C1 segment of cervical spinal cord (tissue), 14 donors: ENCODE measurements around the gene GGTLC1.
"Not testable (repeated sequence)": the region's sequence is repeated elsewhere in the genome, so short reads cannot be mapped to it uniquely, and the experiment has no call there.

Source experiments
- DNase-seq, 14 donors: peaks; one replicate each; lab custom pipeline; 2025; lab: John Stamatoyannopoulos, UW

Gene GGTLC1

DNA sequence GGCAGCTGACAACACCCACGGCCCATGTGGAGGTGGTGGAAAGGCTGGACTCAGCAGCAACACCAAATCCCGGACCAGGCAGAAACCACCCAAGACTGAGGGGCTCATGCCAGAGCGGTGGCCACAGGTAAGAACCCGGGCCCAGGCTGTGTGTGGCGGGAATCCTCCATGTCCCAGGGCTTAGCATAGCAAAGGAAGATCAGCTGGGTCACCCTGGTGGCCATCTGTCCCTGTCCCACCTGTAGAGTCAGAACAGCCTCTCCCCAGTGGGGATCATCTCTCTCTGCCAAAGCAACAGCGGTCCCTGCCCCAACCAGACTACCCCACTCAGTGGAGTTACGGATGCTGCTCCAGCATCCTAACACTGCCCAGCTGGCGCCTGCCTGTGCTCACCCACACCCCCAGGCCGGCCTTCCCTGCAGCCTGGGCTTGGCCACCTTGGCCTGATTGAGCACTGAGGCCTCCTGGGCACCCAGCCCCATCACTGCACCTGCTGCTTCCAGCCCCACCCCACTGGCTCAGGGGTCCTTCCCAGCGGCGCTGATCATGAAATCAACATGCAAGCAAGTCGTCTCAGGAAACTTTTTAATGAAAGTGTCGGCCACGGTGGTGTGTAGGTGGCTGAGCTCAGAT lies 5.5 kb upstream of the GGTLC1 start:
- DNase-seq: peak in 1 of 14 donors; percentile 42

DNA sequence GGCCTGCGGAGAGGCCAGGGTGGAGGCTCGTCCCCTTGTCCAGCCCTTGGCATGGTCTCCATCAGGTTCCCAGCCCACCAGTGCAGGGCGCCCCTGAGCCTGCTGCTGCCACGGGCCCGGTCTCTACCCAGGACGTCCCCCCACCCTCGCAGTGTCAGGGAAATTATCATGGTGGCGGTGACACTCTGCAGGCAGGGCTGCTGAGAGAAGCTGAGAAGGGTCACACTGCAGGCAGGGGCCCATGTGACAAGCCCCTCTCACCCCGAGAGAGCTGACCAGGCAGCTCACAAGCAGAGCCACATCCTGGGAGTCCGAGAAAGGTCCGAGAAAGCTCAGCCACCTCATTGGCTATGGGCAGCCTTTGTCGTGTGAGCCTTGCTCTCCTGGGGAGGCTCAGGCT lies 4.9 kb upstream of the GGTLC1 start:
- DNase-seq: not testable (repeated sequence)

DNA sequence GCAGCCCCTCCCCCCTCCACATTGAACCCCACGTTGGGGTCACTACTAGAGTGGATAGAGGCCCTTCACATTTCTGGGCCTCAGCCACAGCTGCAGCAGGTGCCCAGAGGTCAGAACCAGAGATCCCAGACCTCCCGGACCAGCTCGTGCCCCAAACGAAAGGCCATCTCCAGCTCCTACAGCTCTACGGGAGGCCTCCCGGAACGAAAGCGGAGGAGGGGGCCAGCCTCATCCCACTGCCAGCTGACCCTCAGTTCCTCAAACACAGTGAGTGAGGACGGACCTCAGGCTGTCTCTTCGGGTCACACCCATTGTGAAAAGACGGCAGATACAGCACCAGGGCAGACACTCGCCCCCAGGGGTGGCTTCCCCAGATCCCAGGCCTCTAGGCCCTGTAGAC lies 1.7 kb upstream of the GGTLC1 start:
- not testable (repeated sequence) for DNase-seq

DNA sequence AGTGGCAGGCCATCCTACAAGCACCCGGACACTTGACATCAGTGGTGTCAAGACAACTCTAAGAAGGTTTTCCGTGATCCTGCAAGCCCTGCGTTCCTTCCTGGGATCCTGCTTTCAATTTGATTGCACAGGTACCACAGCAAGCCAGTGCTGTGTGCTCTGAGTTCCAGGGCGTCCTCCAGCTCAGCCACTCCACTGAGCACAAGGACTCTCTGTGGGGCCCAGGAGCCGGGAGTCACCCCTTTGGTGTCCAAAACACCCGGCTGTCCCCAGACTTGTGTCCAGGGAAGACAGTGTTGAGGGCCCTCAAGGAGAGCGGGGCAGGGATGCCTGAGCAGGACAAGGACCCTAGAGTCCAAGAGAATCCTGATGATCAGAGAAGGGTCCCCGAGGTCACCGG lies 387 bp upstream of the GGTLC1 start:
- not testable (repeated sequence) for DNase-seq

DNA sequence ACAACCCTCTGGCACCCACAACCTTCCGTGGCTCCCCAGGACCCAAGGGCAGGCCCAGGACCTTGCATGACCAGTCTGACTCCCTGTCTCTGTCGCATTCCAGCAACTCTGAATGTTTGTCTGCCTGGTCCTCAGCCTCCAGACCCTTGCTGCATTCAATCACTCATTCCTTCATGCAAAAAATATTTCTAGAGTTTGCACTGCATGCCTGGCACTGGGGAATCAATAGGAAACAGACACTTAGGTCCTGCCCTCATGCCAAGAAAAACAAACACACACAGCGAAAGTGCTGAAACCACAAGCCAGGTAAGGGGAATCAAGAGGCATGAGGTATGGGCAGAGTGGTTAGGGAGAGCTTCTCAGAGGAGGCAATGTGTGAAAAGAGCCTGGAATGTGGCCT lies 1.9 kb downstream of the GGTLC1 start:
- not testable (repeated sequence) for DNase-seq

DNA sequence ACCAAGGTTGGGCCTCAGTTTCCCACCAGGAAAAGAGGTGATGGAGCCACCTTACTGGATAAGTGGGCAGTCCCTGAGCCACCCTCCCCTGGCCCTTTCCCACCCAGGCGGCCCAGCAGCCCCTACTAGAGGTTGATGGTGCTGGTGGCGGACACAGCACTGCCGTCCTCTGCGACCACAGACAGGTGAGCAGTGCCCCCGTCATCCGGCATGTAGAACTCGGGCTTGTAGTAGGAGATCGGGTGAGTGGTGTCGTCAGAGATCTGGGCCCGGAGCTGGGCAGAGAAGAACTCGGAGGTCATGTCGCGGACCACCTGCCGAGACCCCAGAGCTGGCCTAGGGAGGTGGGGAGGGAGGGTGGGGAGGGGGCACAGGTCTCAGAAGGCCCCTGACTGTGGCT lies 2.3 kb downstream of the GGTLC1 start:
- DNase-seq: not testable (repeated sequence)

DNA sequence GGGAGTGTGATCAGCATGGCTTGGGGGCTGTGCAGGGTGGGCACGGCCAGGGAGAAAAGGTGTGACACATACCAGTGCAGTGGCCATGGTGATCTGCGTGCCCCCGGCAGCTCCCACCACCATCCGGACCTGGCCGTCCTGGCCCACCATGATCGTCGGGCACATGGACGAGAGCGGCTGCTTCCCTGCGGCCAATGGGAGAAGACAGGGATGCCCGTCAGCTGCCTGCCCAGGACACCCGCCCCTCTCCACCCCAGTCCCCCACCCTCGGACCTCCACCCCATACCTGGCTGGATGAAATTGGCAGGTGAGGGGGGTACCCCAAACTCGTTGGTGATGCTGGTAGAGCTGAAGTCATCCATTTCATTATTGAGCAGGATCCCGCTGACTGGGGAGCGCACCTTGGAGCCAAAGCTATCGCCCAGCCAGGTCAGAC lies 2.8 kb downstream of the GGTLC1 start:
- not testable (repeated sequence) for DNase-seq

DNA sequence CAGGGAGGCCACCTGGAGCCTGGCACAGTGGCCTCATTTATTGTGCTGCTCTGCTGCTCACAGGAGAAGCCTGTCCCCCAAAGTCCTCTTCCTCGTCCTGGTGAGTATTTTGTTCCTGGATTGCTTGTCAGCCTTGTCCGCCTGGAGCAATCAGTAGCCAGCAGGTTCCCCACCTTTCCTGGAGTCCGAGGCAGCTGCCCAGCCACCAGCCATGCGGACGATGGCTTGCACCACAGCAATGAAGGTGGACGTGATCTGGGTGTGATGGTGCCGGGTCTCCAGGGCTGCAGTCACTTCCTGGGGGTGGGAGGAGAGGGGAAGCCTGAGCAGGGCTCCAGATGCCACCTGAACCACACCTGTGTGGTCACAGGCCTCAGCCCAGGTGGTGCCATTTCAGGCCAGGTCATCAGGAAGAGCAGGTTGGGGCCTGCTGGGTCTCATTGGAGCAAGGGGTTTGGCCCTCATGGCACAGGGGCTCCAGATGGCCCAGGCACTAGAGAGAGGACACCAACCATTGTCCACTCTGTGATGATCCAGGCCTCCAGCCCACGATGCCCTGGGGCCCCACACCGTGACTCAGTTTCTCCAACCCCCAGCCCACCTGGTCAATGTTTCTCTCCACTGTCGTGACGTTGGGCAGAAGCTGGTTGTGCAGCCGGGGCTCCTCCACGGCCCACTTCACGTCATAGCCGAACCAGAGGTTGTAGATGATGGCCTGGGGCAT lies 3.4 kb downstream of the GGTLC1 start:
- DNase-seq: not testable (repeated sequence)

DNA sequence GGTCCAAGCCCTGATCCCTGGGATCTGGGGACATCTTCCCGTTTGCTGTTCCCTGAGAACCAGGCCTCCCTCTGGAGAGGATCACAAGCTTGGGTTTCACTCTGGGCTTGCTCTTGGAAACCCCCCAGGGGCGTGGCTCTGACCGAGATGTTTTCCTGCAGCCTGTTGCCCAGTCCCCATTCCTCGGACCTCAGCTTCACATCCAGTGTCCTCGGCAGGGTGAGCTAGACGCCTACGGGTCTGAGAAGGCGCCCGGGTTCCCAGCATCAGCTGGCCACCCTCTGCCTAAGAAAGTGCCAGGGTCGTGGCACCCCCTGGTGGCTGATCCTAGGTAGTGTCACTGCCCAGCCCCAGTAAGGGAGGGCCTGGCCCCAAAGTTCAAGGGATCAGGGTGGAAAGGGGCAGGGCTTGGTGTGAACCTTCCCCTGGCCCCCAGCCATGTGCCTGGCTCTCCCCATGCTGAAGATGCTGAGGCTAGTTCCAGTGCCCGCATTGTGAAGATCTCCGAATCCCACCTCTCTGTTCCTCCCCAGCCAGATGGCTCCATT lies 4.0 kb downstream of the GGTLC1 start:
- DNase-seq: not testable (repeated sequence)

DNA sequence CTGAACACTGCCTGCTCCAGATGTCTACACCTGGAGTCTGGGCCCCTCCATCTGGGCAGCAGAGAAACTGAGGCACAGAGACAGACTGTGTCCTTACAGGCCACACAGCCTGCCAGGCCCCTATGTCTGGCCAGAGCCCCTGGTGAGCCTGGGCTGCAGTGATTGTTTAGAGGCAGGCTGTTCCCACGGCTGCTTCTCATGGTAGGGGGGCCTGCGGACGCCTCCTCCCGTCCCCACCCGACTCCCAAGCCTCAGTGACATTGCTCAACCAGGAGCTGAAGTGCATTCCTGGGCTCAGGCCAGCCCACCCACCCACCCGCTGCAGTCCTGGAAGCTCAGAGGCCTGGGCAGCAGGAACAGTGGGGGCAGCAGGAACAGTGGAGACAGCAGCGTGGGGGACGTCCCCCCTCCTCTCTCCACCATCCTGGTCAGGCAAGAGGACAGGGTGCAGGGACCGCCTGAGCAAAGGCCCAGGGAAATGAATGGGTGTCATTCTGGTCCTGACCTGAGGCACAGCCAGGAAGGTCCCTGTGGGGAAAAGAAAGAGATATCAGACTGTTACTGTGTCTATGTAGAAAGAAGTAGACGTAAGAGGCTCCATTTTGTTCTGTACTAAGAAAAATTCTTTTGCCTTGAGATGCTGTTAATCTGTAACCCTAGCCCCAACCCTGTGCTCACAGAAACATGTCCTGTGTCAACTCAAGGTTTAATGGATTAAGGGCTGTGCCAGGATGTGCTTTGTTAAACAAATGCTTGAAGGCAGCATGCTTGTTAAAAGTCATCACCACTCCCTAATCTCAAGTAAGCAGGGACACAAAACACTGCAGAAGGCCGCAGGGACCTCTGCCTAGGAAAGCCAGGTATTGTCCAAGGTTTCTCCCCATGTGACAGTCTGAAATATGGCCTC lies 6.2 kb downstream of the GGTLC1 start:
- DNase-seq: not testable (repeated sequence)

DNA sequence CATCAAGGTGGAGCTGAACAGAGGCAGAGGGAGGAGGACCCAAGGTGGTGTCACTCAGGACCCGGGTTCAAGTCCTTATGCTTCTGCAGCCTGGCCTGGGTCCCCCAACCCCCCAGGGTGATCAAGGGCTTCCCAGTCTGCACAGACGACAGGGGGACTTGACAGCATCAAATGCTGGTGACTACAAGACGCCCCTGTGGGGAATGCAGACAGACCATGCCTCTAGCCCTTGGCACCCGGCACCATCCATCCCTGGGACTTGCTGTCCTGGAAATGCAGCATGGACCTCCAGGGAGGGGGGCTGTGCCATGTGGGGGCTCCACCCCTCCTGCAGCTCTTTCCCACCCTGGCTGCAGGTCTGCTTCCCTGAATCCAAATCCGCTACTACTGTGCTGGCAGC lies 7.1 kb downstream of the GGTLC1 start:
- DNase-seq: not testable (repeated sequence)

DNA sequence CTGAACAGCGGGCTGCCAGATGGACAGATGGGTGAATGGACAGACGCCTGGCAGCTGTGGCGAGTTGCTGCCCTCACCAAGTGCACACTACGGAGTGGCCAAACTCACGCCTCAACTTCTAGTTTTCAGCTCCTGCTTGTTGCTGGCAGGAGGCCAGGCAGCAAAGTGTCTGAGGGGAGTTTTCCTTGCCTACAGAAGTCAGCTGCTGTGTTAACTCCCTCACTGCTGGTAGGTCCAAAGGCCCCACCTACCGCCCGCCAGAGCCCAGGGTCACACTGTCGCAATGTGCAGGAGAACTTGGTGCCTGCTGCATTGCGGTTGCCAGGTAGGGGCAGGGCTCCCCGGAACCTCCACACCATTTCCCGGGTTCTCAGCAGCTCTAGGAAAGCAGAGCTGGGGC lies 7.6 kb downstream of the GGTLC1 start:
- not testable (repeated sequence) for DNase-seq

DNA sequence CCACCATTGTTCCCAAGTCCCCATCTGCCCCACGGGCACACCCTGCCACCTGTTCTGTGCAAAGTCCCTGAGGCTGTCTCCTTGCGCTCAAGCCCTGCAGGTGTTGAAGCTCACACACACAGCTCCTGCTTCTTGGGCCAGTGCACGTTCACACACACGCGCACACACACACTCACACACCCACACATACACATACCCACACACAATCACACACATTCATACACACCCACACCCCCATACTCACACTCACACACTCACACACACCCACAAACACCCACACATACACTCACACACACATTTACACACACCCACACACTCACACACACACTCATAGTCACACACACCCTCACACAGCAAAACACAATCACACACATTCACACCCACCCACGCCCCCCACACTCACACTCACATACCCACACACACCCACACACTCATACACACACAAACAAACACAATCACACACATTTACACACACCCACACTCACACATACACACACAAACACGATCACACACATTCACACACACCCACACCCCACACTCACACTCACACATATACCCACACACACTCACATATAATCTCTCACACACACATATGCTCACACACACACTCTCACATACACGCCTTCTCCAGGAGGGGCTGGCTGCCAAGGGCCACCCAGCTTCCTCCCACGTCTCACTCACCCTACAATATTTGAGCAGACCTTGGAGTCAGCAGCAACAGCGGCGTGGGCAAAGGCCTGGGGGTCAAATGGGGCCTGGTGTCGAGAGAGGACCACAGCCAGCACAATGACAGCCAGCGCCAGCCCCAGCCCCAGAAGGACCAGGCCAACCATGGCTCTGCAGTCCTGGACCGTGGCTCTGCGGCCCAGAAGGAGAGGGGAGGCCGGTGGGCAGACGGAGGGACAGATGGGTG lies 8.4 kb downstream of the GGTLC1 start:
- DNase-seq: not testable (repeated sequence)

DNA sequence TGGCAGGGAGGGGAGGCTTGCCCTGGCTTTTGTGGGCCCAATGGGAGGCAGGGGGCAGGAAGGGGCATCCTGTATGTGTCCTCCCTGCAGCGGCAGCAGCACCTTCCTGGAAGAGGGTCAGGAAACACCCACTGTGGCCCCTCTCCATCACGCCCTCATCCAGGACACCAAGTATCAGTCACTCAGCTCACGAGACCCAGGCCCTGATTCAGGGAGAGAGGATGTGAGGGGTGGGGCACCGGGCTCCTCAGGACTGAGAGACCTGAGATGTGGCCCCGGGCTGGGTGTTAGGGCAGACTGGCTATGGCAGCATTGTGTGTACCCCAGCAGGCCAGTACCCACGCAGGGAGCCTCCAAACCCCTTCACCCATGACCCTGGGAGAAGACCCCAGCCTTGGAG lies 9.2 kb downstream of the GGTLC1 start:
- DNase-seq: not testable (repeated sequence)

DNA sequence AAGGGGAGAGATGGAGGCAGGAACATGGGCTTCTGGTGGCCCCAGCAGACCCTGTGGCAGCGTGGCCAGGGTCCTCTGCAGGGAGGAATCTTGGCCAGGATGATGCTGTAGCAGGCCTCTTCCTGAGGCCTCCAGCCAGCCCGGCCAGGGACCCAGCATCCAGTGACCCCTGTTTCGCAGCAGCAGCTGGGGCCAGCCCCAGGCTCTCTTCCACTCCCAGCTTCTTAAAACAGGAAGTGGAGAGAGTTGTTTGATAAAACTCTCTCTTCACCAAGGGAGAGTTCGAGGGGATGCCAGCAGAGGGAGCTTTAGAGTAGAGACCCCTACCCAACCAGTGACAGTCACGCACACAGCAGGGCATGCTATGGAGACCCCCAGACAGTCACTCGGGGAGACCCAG lies 10.1 kb downstream of the GGTLC1 start:
- not testable (repeated sequence) for DNase-seq

DNA sequence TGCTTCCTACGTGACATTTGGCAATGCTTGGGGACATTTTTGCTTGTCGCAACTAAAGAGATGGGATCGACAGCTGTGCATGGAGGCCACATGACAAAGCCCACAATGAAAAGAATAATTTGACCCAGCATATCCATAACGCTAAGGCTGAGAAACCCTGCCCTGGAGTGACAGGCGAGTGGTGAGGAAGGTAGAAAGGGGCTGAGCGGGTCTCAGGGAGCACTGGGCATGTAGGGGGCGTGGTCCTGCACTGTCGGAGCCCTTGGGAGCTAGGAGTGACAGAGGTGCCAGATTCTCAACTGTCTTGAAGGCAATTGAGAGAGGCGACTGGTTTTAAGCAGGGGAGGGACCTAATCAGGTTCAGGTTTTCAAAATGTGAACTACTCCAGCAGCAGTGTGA lies 13.6 kb downstream of the GGTLC1 start:
- no peak for DNase-seq

DNA sequence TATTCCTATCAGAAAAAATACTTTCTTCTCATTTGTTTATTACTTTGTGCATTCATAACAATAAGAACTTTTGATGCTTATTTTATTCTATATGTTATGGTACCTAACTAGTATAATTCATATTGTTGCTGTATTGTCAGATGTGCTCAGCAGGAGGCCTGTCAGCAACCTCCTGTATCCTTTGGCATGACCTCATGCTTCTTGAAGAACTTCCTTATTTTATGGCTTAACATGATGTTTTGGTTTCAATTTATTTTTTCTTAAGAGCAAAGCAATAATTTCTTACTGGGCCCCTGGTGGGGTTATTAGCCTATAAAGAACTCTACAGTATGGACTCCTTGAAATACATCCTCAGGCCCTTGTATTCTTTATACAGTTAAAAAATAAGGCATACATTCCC lies 17.3 kb downstream of the GGTLC1 start:
- DNase-seq: no peak

DNA sequence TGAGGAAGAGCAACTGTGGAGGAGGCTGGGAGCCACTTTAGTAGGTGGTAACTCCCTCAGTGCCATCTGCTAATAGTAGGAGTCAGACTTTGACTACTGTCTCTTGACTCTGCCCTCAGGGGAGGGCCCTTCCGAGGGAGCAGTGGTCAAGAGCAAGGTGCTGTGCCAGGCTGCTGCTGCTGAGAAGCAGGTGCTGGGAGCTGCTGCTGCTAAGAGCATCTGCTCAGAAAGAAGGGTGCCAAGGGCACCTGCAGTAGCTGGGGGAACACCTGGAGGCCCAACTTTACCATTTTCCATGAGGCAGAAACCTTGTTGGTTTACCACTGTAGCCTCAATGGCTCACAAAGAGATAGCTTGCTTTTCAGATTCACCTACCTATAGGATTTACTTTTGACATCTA lies 18.5 kb downstream of the GGTLC1 start:
- DNase-seq: no peak

DNA sequence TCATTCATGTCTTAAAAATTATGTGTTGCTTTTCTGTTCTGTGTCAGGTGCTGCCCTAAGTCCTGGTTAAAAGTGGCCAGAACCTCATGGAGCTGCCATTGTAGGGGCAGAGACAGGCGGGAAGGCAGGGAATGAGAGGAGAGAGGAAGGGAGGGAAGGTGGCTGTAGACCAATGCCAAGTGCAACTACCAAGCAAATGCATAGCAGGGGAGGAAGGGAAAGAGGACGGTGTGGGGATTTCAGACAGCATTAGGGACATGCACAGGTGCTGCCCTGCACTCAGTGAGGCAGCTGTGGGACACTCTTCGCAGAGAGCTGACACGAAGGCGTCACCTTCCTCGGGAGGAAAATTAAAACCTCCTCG lies 21.0 kb downstream of the GGTLC1 start:
- no peak for DNase-seq

DNA sequence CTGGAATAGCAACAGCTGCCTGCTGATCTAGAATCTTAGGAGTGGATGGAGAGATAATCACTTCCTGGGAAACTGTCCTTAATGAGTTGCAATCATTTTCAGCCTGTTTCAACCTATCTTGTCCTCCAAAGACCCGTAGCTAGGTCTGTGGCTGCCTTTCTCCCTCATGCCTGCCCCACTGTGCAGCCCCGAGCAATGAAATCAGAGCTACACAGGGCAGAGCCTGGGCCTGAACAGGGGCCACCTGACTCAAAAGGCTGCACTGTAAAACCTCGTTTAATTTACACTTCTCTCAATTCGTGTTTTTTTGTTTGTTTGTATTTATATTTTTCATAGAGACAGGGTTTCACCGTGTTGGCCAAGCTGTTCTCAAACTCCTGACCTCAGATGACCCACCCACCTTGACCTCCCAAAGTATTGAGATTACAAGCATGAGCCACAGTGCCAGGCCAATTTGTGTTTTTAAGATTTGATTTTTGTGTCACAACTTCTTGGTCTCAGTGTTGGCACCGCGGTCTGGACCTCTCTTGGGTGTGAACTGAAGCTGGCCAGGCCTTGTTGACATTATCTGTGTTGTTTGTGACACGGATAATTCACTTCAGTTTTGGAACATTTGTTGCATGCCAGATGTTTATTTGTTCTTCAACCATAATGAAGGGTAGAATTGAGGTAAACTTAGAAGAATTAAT lies 21.5 kb downstream of the GGTLC1 start:
- DNase-seq: no peak
